Fibroblast of lung (primary cell): ENCODE results near the gene ZC3H12D.

Experiments
- EZH2 ChIP-seq: IDR thresholded peaks from 2 replicates; pipeline ENCODE4 v1.5.1; 2012; ENCODE audit warnings: low read length, control low read depth, mild to moderate bottlenecking; ENCODE audit errors: missing control alignments
- TF ChIP-seq, protein P1 (sequence below), 2 donors: IDR thresholded peaks in 1 of 2; conservative IDR thresholded peaks in 1 of 2; 1 replicate in 1 of 2; 2 replicates in 1 of 2; pipeline ENCODE4 v1.5.1; 2011 to 2012; ENCODE audit warnings: low read length in 2 of 2, control low read depth in 1 of 2, inconsistent platforms in 1 of 2, low read depth in 1 of 2, mild to moderate bottlenecking in 1 of 2

DNA sequence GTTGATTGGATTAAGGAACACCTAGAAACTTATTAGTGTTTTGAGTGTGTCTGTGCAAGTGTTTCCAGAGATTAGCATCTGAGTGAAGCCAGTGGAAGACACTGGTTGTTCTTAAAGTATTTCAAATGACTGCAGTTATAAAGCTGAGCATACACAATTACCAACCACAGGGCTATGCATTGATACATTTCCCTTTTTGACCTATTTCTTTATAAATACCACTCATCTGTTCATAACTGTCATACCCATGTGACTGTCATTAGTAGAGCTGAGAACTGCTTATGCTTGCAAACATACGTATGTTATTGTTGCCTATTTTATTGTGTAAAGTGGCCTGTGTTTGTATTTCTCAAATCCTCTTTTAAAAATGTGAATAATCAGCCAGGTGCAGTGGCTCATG lies 15.3 kb upstream of the ZC3H12D start:
- TF ChIP-seq, protein P1, sequence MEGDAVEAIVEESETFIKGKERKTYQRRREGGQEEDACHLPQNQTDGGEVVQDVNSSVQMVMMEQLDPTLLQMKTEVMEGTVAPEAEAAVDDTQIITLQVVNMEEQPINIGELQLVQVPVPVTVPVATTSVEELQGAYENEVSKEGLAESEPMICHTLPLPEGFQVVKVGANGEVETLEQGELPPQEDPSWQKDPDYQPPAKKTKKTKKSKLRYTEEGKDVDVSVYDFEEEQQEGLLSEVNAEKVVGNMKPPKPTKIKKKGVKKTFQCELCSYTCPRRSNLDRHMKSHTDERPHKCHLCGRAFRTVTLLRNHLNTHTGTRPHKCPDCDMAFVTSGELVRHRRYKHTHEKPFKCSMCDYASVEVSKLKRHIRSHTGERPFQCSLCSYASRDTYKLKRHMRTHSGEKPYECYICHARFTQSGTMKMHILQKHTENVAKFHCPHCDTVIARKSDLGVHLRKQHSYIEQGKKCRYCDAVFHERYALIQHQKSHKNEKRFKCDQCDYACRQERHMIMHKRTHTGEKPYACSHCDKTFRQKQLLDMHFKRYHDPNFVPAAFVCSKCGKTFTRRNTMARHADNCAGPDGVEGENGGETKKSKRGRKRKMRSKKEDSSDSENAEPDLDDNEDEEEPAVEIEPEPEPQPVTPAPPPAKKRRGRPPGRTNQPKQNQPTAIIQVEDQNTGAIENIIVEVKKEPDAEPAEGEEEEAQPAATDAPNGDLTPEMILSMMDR (conservative IDR thresholded peaks at IDR 0.05 in 1 of 2, IDR thresholded peaks at IDR 0.05 in 1 of 2; ENCODE audit: low read depth in 1 of 2, low read length in 2 of 2) = no peak
- TF ChIP-seq EZH2 = no peak
